Naive thymus-derived CD8-positive, alpha-beta T cell (primary cell): ENCODE data around the gene TNP2. TPM values are rescaled to one million over a fixed set of nuclear protein-coding genes. Genes with fewer than 3 reads are reported as not detected.

Experiments
- ATAC-seq, 2 donors: fragments of 150-1000 bp; cut with Tn5 transposase in 1 of 2; sonication (Bioruptor Pico), chemical (Tn5 transposase) in 1 of 2; 1 replicate in 1 of 2; 2 replicates in 1 of 2; pipeline ENCODE4 v1.10.0; 2021; ENCODE audit warnings: mild to moderate bottlenecking in 2 of 2, moderate library complexity in 2 of 2
- POLR2A ChIA-PET: fragments of 350-600 bp; sonication (Branson Sonifier 250); formaldehyde crosslinking; loops from one replicate; lab custom pipeline; 2021; ENCODE audit warnings: antibody characterized with exemption; lab: Charles Lee
- DNase-seq, 10 donors: peaks; one replicate each; pipeline versions ENCODE4 v3.0.0 to v3.0.0-alpha.2; 2020 to 2022
- H3K27ac Mint-ChIP-seq, 10 donors: one replicate each; pipeline ENCODE4 v1.8.0; 2020 to 2022; ENCODE audit warnings: mild to moderate bottlenecking in 10 of 10, mixed read lengths in 10 of 10, moderate library complexity in 4 of 10, inconsistent platforms in 1 of 10
- H3K27me3 Mint-ChIP-seq, 5 donors: one replicate each; pipeline ENCODE4 v1.8.0; 2021 to 2022; ENCODE audit warnings: mixed read lengths in 5 of 5
- H3K36me3 Mint-ChIP-seq, 3 donors: one replicate each; pipeline ENCODE4 v1.8.0; 2020 to 2022; ENCODE audit warnings: mixed read lengths in 3 of 3, mild to moderate bottlenecking in 2 of 3, inconsistent platforms in 1 of 3
- H3K4me1 Mint-ChIP-seq, 4 donors: one replicate each; pipeline ENCODE4 v1.8.0; 2021 to 2022; ENCODE audit warnings: mixed read lengths in 4 of 4
- H3K4me3 Mint-ChIP-seq, 10 donors: one replicate each; pipeline ENCODE4 v1.8.0; 2020 to 2022; ENCODE audit warnings: mild to moderate bottlenecking in 10 of 10, mixed read lengths in 10 of 10, moderate library complexity in 6 of 10, inconsistent platforms in 1 of 10
- H3K9me3 Mint-ChIP-seq, 9 donors: one replicate each; pipeline ENCODE4 v1.8.0; 2020 to 2022; ENCODE audit warnings: mixed read lengths in 9 of 9, mild to moderate bottlenecking in 3 of 9, inconsistent platforms in 1 of 9, moderate library complexity in 1 of 9
- polyA plus RNA-seq, 3 donors: library from polyadenylated mRNA; unstranded; fragments of 300-500 nt; fragmentation: Illumina TruSeq; gene quantifications; one replicate each; pipeline ENCODE4 v1.2.3, GENCODE V29; 2021
- total RNA-seq, 8 experiments: library from RNA in 2 of 8; stranded (reverse) in 2 of 8; gene quantifications; one replicate each; pipeline ENCODE4 v1.2.3 and lab custom pipeline; 2021 to 2026

TNP2 gene
- total and polyA plus RNA-seq, 5 experiments from 2014 or later: not detected

- POLR2A ChIA-PET: interaction anchor here (1.2 to 7.7 kb wide), 10 partner anchors 17 to 313 kb away, joined by 3 to 148 read pairs (median 44); partner anchors contain the start of gene CLEC16A
- peaks cover 0 to 10% (median 3%) of the 10 kb centered on the region in 3 donors for H3K36me3 Mint-ChIP-seq
- peaks cover 26 to 51% (median 46%) of the 10 kb centered on the region in 4 donors for H3K4me1 Mint-ChIP-seq
- no peaks in the 10 kb centered on the region for H3K27me3 Mint-ChIP-seq
- H3K9me3 Mint-ChIP-seq: no peaks in the 10 kb centered on the region
- DNase-seq (peak; percentile 22 to 73 (median 44)), ATAC-seq (no peak)
- H3K4me3 Mint-ChIP-seq: peak overlapping the region; percentile 90 to 98 (median 95)
- H3K27ac Mint-ChIP-seq: peak overlapping the region; percentile 90 to 99 (median 95)
Measured at GRCh38 chr16:11257131-11257938, 11.8 kb downstream of the TNP2 start.

GRCh38 chr16:11256661-11257130 is 12.4 kb downstream of the TNP2 start:
- peaks cover 0 to 16% (median 3%) of the 10 kb centered on the region in 3 donors for H3K36me3 Mint-ChIP-seq
- ATAC-seq: no peak
- H3K4me1 Mint-ChIP-seq: peaks cover 30 to 56% (median 52%) of the 10 kb centered on the region in 4 donors
- POLR2A ChIA-PET: interaction anchor here (0.6 to 7.7 kb wide), 35 partner anchors 8 to 541 kb away, joined by 3 to 148 read pairs (median 6); partner anchors contain the start of genes CLEC16A, DEXI, TNP2 and ZC3H7A
- no peaks in the 10 kb centered on the region for H3K27me3 Mint-ChIP-seq
- peak in 2 of 10 donors; percentile 16 to 25 for DNase-seq
- H3K4me3 Mint-ChIP-seq: peak overlapping the region; percentile 91 to 98 (median 95)
- H3K9me3 Mint-ChIP-seq: no peaks in the 10 kb centered on the region
- H3K27ac Mint-ChIP-seq: peak overlapping the region; percentile 92 to 99 (median 98)

DNA sequence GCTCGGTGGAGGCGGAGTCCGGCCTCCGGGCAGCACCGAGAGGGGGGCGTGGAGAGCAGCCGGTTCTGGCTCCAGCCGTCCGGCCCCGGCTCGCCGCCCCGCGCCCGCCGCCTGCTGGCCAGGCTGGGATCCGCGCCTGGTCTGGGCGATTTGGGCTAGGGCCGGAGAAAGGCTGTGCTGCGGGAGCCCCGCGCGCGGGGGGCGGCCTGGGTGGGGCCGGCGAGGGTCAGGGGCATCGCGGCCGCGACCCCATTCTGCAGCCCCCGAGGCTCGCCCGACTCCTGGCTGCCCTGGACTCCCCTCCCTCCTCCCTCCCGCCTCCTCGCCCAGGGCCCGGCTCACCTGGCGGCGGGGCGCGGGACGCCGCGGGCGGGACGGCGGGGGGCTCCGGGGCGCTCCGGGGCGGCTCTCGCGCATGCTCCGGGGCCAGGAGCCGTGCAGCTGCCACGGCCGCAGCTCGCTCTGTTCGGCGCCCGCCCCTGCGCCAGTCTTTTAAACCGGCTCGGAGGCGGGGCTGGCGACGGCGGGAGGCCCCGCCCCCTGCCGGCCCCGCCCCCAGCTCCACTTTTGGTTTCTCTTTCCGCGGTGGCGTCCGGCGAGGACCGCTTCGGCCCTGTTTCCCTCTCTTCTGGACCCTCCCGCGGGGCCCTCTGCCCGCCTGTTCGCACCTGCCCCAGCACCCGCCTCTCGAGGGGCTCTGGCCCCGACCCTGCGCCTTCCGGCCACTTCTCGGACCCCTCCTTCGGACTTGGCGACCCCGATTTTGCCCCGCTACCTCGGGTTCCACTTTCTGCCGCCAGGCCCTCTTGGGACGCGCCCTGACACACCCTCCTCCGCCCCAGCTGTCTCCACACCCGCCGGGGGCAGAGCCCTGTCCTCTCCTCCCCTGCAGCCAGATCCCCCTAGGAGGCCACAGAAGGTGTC is 13.1 kb downstream of the TNP2 start, which contains the start of gene SOCS1:
Gene SOCS1, minus strand, starts transcription at position 468 of the 924 bp plus-strand sequence. CDS start 726 bp downstream, outside the sequence.
- H3K27ac Mint-ChIP-seq: peak within 1 kb of the TSS; percentile 92 to 99 (median 98)
- no peaks in the 10 kb centered on the region for H3K27me3 Mint-ChIP-seq
- H3K9me3 Mint-ChIP-seq: no peaks in the 10 kb centered on the region
- peaks cover 0 to 16% (median 3%) of the 10 kb centered on the region in 3 donors for H3K36me3 Mint-ChIP-seq
- DNase-seq (peak; percentile 80 to 96 (median 90)), ATAC-seq (peak; percentile 66)
- POLR2A ChIA-PET: interaction anchor here (0.6 to 7.7 kb wide), 52 partner anchors 9 to 541 kb away, joined by 3 to 148 read pairs (median 5); partner anchors contain the start of genes CLEC16A, DEXI, TNP2 and ZC3H7A
- H3K4me3 Mint-ChIP-seq: peak within 1 kb of the TSS; percentile 91 to 98 (median 95)
- H3K4me1 Mint-ChIP-seq: peaks cover 30 to 58% (median 57%) of the 10 kb centered on the region in 4 donors

DNA sequence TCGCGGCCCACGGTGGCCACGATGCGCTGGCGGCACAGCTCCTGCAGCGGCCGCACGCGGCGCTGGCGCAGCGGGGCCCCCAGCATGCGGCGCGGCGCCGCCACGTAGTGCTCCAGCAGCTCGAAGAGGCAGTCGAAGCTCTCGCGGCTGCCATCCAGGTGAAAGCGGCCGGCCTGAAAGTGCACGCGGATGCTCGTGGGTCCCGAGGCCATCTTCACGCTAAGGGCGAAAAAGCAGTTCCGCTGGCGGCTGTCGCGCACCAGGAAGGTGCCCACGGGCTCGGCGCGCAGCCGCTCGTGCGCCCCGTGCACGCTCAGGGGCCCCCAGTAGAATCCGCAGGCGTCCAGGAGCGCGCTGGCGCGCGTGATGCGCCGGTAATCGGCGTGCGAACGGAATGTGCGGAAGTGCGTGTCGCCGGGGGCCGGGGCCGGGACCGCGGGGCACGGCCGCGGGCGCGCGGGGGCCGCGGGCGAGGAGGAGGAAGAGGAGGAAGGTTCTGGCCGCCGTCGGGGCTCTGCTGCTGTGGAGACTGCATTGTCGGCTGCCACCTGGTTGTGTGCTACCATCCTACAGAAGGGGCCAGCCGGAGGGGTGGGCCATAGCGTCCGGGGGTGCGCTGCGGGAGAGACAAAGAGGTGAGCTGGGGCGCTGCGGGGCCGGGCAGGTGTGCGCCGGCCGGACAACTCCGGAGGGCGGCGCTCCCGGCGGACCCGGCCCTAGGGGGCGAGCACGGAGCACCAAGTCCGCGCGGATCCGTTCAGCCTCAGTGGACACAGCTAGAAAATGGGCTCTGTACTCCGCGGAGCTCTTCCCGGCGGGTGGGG is 14.0 kb downstream of the TNP2 start:
- Mint-ChIP-seq H3K4me1 (peaks cover 34 to 66% (median 64%) of the 10 kb centered on the region in 4 donors), H3K36me3 (peaks cover 0 to 16% (median 3%) of the 10 kb centered on the region in 3 donors), H3K9me3 (no peaks in the 10 kb centered on the region), H3K4me3 (peak overlapping the region; percentile 75 to 95 (median 86)), H3K27ac (peak overlapping the region; percentile 77 to 94 (median 88)), H3K27me3 (no peaks in the 10 kb centered on the region)
- DNase-seq (peak; percentile 61 to 87 (median 80)), ATAC-seq (peak; percentile 49 to 58)
- POLR2A ChIA-PET: interaction anchor here (0.5 to 7.7 kb wide), 49 partner anchors 9 to 542 kb away, joined by 3 to 148 read pairs (median 5); partner anchors contain the start of genes CLEC16A and ZC3H7A

- Mint-ChIP-seq H3K27me3 (no peaks in the 10 kb centered on the region), H3K4me1 (peaks cover 29 to 62% (median 61%) of the 10 kb centered on the region in 4 donors), H3K4me3 (peak overlapping the region; percentile 80 to 95 (median 89)), H3K9me3 (no peaks in the 10 kb centered on the region), H3K36me3 (peaks cover 0 to 16% (median 3%) of the 10 kb centered on the region in 3 donors), H3K27ac (peak overlapping the region; percentile 76 to 93 (median 87))
- POLR2A ChIA-PET: interaction anchor here (0.5 to 7.7 kb wide), 30 partner anchors 8 to 327 kb away, joined by 3 to 148 read pairs (median 5); no protein-coding TSS in a partner anchor
- ATAC-seq: no peak
- DNase-seq: peak in 1 of 10 donors; percentile 15
Measured at GRCh38 chr16:11253995-11254912, 14.9 kb downstream of the TNP2 start.

- no peak for ATAC-seq
- peak overlapping the region; percentile 75 to 92 (median 84) for H3K27ac Mint-ChIP-seq
- H3K27me3 Mint-ChIP-seq: no peaks in the 10 kb centered on the region
- POLR2A ChIA-PET: interaction anchor here (0.6 to 7.7 kb wide), 10 partner anchors 20 to 328 kb away, joined by 3 to 148 read pairs (median 7); no protein-coding TSS in a partner anchor
- H3K9me3 Mint-ChIP-seq: no peaks in the 10 kb centered on the region
- DNase-seq: peak in 7 of 10 donors; percentile 30 to 45 (median 38)
- H3K4me3 Mint-ChIP-seq: peak overlapping the region; percentile 74 to 95 (median 85)
- peaks cover 0 to 16% (median 3%) of the 10 kb centered on the region in 3 donors for H3K36me3 Mint-ChIP-seq
- H3K4me1 Mint-ChIP-seq: peaks cover 28 to 56% (median 53%) of the 10 kb centered on the region in 4 donors
Measured at GRCh38 chr16:11253009-11253994, 15.8 kb downstream of the TNP2 start.

- Mint-ChIP-seq H3K4me1 (peaks cover 26 to 51% (median 48%) of the 10 kb centered on the region in 4 donors), H3K27ac (peak overlapping the region; percentile 86 to 97 (median 92)), H3K36me3 (peaks cover 0 to 16% (median 3%) of the 10 kb centered on the region in 3 donors), H3K9me3 (no peaks in the 10 kb centered on the region), H3K4me3 (peak overlapping the region; percentile 74 to 95 (median 85)), H3K27me3 (no peaks in the 10 kb centered on the region)
- ATAC-seq (no peak), DNase-seq (no peak)
- POLR2A ChIA-PET: interaction anchor here (0.6 to 1.9 kb wide), 5 partner anchors 20 to 104 kb away, joined by 3 to 19 read pairs (median 4); no protein-coding TSS in a partner anchor
Measured at GRCh38 chr16:11252482-11252931, 16.6 kb downstream of the TNP2 start.

GRCh38 chr16:11251525-11252481 is 17.3 kb downstream of the TNP2 start:
- ATAC-seq: peak; percentile 9 to 36
- H3K4me1 Mint-ChIP-seq: peaks cover 21 to 44% (median 41%) of the 10 kb centered on the region in 4 donors
- DNase-seq: peak; percentile 50 to 84 (median 72)
- peak overlapping the region; percentile 86 to 97 (median 93) for H3K27ac Mint-ChIP-seq
- POLR2A ChIA-PET: interaction anchor here (0.6 to 1.9 kb wide), 6 partner anchors 19 to 217 kb away, joined by 3 to 19 read pairs (median 4); no protein-coding TSS in a partner anchor
- H3K4me3 Mint-ChIP-seq: peak overlapping the region; percentile 74 to 95 (median 85)
- H3K9me3 Mint-ChIP-seq: no peaks in the 10 kb centered on the region
- peaks cover 0 to 16% (median 3%) of the 10 kb centered on the region in 3 donors for H3K36me3 Mint-ChIP-seq
- H3K27me3 Mint-ChIP-seq: no peaks in the 10 kb centered on the region
